A673 (cell line): ENCODE measurements around the gene CEBPB. TPM values are rescaled to one million over a fixed set of nuclear protein-coding genes. Genes with fewer than 3 reads are reported as not detected.

Source experiments
- BruUV-seq: library from RNA; stranded (reverse); fragments of 400-500 nt; replicated peaks from 2 replicates; lab custom pipeline; 2021; lab: Mats Ljungman, UMichigan
- CTCF ChIA-PET: fragments of 300-600 bp; sonication (Branson Sonifier 250); formaldehyde crosslinking; loops from one replicate; lab custom pipeline; 2022; ENCODE audit warnings: antibody characterized with exemption; lab: Charles Lee
- POLR2A ChIA-PET: fragments of 300-600 bp; sonication (Branson Sonifier 250); formaldehyde crosslinking; loops from one replicate; lab custom pipeline; 2022; ENCODE audit warnings: antibody characterized with exemption; ENCODE audit not compliant: low non-redundant PET; lab: Charles Lee
- DNase-seq: peaks from one replicate; pipeline ENCODE4 v3.0.0-alpha.2; 2015; ENCODE audit warnings: low spot score
- H3K27ac ChIP-seq: fragments of 200-600 bp; sonication (generic); 2 replicates; pipeline ENCODE4 v1.5.1; 2016; ENCODE audit warnings: mixed run types, low read depth, mild to moderate bottlenecking, mixed read lengths, antibody characterized with exemption, low read length; ENCODE audit not compliant: poor library complexity, severe bottlenecking
- H3K27me3 ChIP-seq: fragments of 200-600 bp; sonication (generic); replicated peaks from 2 replicates; pipeline ENCODE4 v1.6.1; 2017; ENCODE audit warnings: mixed run types, low read depth, mild to moderate bottlenecking, mixed read lengths, antibody characterized with exemption, low read length; ENCODE audit not compliant: insufficient read depth, poor library complexity
- H3K36me3 ChIP-seq: fragments of 200-600 bp; sonication (generic); 2 replicates; pipeline ENCODE4 v1.6.1; 2016; ENCODE audit warnings: mixed run types, mild to moderate bottlenecking, mixed read lengths, antibody characterized with exemption, low read length; ENCODE audit not compliant: insufficient read depth, poor library complexity, severe bottlenecking
- H3K4me1 ChIP-seq: fragments of 200-600 bp; sonication (generic); 2 replicates; pipeline ENCODE4 v1.6.1; 2017; ENCODE audit warnings: mixed run types, mild to moderate bottlenecking, mixed read lengths, antibody characterized with exemption, low read length; ENCODE audit not compliant: insufficient read depth, poor library complexity, severe bottlenecking
- H3K4me3 ChIP-seq: fragments of 200-600 bp; sonication (generic); 2 replicates; pipeline ENCODE4 v1.5.1; 2016; ENCODE audit warnings: low read depth, mixed run types, mild to moderate bottlenecking, mixed read lengths, low read length; ENCODE audit not compliant: poor library complexity, severe bottlenecking
- H3K9me3 ChIP-seq: fragments of 200-600 bp; sonication (generic); 2 replicates; pipeline ENCODE4 v1.6.1; 2016; ENCODE audit warnings: mixed run types, low read depth, mild to moderate bottlenecking, mixed read lengths, antibody characterized with exemption, low read length; ENCODE audit not compliant: poor library complexity, severe bottlenecking
- CTCF ChIP-seq: fragments of 300-800, 200-600 bp; sonication (generic); conservative IDR thresholded peaks from 2 replicates; pipeline ENCODE4 v1.5.1; 2017; ENCODE audit warnings: low read depth, mild to moderate bottlenecking, antibody characterized with exemption, low read length, moderate library complexity, mixed read lengths
- EZH2 ChIP-seq: fragments of 200-600 bp; sonication (generic); IDR thresholded peaks from 2 replicates; pipeline ENCODE4 v1.6.1; 2017; ENCODE audit warnings: borderline replicate concordance, low read depth, mild to moderate bottlenecking, mixed read lengths, antibody characterized with exemption, low read length; ENCODE audit not compliant: poor library complexity, severe bottlenecking
- intact Hi-C: fragments of 100-400 bp; cut with micrococcal nuclease; formaldehyde crosslinking; loops from one replicate; pipeline ENCODE4 v1.10.0; 2022; ENCODE audit not compliant: unreplicated experiment
- total RNA-seq: library from RNA; stranded (reverse); gene quantifications from 2 replicates; pipeline ENCODE4 v1.2.3, GENCODE V29; 2021

The CEBPB gene
- total RNA-seq, 1 experiment from 2014 or later = 130 TPM

- Histone ChIP-seq H3K4me1 (no peaks in the 10 kb centered on the region), H3K4me3 (no peak overlapping the region), H3K27ac (no peak overlapping the region), H3K9me3 (no peaks in the 10 kb centered on the region), H3K27me3 (no peaks in the 10 kb centered on the region), H3K36me3 (no peaks in the 10 kb centered on the region)
- no TSS peak for BruUV-seq
- POLR2A ChIA-PET = no interaction called here
- intact Hi-C loops = no loop called here
- TF ChIP-seq EZH2 (no peak), CTCF (no peak)
- DNase-seq = no peak
- CTCF ChIA-PET = interaction anchor here (0.7 kb wide), 1 partner anchor 34 kb away, joined by 3 read pairs; no protein-coding TSS in a partner anchor
Measured at GRCh38 chr20:50232651-50233324, 42.2 kb downstream of the CEBPB start.

DNA sequence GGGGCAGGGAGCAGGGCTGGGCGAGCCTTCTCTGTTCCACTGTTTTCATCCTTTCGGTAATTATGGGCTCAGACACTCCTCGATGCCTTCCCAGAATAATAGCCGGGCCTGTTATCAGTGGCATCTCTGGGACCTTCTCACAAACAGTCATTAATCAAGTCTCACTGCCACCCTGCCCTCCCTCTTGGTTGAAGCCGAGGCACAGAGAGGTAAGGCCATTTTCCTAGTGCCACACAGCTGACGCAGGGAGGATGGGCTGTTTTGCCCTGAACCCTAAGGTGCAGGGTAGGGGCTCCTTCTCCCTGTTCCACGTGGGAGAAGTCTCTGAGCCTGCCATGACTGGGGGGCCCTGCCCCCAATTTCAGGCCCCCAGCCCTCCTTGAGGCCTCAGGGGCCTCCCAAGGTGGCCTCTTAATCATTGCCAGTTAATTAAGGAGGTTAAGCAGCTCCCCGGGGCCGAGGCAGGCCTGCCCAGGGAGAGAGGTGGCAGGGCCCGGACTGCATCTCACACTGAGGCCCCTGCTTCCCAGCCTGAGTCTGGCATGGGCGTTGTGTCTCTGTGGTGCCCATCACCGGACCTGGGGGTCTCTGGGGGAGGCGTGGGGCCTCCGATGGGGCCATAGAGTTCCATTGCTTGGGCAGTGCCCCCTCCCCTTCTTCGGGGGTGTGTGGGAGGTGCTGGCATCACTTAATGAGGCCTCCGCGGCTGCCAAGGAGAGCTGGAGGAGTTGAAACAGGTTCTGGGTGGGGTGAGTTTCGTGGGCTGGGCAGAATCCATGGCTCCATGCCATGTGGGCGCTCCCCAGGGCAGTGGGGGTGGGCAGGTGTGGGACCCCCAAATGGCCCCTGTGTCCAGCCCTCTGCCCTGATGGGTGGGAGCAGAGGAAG lies 42.9 kb downstream of the CEBPB start:
- no peaks in the 10 kb centered on the region for H3K9me3 ChIP-seq
- DNase-seq = no peak
- no peaks in the 10 kb centered on the region for H3K4me1 ChIP-seq
- intact Hi-C loops = no loop called here
- CTCF ChIA-PET = no interaction called here
- no peaks in the 10 kb centered on the region for H3K27me3 ChIP-seq
- POLR2A ChIA-PET = no interaction called here
- BruUV-seq = no TSS peak
- no peak overlapping the region for H3K4me3 ChIP-seq
- no peak for TF ChIP-seq CTCF
- no peak for TF ChIP-seq EZH2
- no peaks in the 10 kb centered on the region for H3K36me3 ChIP-seq
- no peak overlapping the region for H3K27ac ChIP-seq

- ChIA-PET POLR2A (no interaction called here), CTCF (no interaction called here)
- intact Hi-C loops = no loop called here
- no peak for DNase-seq
- TF ChIP-seq CTCF (no peak), EZH2 (no peak)
- no peak overlapping the region for H3K27ac ChIP-seq
- no TSS peak for BruUV-seq
- no peaks in the 10 kb centered on the region for H3K27me3 ChIP-seq
- no peaks in the 10 kb centered on the region for H3K36me3 ChIP-seq
- H3K4me1 ChIP-seq = no peaks in the 10 kb centered on the region
- no peak overlapping the region for H3K4me3 ChIP-seq
- no peaks in the 10 kb centered on the region for H3K9me3 ChIP-seq
Measured at GRCh38 chr20:50234288-50234687, 43.7 kb downstream of the CEBPB start.
